GM18873 (cell line): ENCODE data around the gene ASIC1.

Source experiments
- ATAC-seq: cut with Tn5 transposase; IDR thresholded peaks from one replicate; pipeline ENCODE4 v1.9.1; 2021; ENCODE audit warnings: mild to moderate bottlenecking, moderate library complexity, moderate number of reproducible peaks; ENCODE audit not compliant: unreplicated experiment, low FRiP score

ASIC1 gene

DNA sequence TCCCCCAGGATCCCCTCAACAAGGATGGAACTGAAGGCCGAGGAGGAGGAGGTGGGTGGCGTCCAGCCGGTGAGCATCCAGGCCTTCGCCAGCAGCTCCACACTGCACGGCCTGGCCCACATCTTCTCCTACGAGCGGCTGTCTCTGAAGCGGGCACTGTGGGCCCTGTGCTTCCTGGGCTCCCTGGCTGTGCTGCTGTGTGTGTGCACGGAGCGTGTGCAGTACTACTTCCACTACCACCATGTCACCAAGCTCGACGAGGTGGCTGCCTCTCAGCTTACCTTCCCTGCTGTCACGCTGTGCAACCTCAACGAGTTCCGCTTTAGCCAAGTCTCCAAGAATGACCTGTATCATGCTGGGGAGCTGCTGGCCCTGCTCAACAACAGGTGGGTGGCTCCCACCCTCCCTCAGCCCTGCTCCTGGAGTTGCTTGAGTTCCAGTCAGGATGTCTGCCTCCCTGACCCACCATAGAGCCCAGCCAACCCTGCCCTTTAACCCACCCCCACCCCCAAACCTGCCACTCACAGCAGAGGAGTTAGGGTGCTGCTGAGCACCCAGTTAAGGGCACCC is 1.4 kb downstream of the ASIC1 start:
- no peak for ATAC-seq

DNA sequence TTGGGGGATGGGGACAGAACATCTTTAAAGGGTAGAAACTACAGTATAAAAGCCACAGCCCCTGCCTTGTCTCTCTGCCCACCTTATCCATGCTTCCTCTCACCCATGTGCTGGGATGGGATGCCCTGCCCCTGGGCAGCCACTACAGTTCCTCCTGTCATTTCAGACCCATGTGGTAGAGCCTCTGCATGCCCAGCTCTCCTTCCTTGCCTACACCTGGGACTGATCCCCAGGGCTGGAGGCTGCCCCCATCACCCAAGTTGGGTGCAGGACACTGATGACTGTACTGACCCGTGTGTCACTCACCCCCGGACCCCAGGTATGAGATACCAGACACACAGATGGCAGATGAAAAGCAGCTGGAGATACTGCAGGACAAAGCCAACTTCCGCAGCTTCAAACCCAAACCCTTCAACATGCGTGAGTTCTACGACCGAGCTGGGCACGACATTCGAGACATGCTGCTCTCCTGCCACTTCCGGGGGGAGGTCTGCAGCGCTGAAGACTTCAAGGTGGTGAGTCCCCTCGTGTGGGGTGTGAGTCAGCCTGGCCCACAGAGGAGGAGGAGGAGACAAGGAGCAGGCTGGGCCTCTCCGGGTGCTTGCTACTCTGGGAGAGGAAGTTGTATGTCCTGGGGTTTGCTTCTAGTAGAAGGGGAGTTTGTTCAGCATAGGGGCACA is 2.2 kb downstream of the ASIC1 start:
- ATAC-seq, result no peak

DNA sequence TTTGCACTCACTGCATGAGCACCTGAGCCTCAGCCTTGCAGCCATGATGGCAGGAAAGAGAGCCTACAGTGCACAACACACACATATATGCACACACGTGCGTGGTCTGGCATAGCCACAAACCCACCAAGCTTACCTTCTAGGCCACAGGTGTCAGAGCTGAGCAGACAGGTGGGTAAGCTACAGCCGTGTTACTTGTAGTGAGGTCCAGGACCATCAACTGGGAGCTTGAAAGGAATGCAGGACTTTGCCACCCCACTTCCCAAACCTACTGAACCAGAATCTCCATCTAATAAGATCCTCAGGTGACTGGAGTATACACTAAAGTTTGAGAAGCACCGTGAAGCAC is 2.7 kb downstream of the ASIC1 start:
- no peak for ATAC-seq

DNA sequence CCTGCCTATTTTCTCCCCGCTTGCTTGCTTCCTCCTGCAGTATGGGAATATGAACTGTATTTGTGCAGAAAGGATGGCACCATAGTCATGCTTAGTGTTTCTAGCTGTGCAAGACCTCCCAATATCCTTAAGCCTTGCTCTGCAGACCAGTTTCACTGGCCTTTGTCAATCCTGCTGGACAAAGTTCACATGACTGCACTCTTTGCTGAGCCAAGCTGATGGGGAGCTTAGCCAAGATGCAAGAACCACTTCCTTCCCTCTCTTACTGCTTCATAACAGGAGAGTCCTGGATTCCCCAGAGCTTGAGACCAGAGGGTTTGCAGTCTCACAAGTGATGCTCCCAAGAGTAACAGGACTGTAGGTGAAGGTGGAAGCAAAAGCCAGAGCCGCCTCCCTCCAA is 3.8 kb downstream of the ASIC1 start:
- no peak for ATAC-seq

DNA sequence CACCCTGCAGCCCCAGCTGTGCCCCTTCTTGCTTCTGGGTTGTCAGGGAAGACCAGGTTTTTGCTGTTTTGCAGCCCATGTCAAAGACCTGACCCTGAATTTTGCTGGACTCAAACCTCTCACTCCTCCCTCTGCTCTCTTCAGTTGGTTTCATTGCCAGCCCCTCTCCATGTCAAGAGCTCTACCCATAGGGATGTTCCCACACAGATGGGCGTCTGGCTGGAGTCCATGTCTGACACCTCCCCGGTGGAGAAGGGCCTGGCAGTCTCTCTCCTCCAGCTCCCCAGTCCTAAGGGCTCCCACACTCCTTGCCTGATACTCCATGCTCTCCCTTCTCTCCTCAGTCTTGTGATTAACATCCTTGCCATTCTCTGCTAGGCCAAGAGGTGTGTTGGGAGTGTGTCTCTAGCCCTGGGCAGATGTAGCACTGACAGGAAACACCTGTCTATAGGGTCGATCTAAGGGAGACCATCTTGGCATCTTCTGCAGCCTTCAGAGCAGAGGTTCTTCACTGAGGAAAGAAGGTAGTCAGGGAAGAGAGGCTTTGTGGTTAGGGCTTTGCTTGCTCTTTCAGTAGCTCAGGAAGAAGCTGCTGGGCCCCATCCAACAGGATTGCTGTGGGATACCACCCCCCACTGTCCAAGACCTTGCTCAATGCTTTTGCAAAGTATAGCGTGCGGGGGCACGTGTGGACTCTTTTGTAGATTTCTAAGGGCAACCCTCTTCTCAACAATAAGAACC is 4.7 kb downstream of the ASIC1 start:
- ATAC-seq, result no peak

DNA sequence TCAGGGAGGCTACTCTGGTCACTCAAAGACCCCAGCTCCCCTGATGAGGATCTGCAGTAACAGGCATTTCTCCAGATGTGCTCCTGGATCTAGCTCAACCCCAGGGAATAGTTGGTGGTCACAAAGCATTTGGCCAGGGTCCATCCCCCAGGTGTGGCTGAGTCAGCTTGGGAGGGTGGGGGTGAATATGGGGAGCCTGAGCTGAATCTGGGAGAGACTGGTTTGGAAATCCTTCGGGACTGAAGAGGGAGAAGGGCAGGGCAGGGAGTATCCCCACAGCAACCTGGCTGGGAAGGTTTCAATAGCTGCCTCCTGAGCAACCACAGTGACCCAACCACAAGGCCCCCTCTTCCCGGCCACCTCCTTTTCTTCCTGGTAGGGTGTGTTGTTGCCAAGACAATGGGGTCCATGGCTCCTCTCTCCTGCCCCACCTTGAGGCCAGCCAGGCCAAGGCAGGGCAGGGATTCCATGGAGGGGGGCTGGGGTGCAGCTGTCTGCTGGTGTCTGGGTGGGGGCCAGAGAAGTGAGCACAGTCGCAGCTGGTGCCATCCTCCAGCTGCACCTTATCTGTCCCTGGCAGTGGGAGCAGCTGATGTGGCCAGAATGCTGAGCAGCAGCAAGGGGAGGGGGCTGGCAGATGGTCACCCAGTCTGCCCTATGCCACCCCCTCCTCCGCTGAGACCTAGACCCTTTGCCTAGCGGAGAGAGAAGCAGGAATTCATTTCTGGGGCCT is 5.5 kb downstream of the ASIC1 start:
- ATAC-seq, result no peak

DNA sequence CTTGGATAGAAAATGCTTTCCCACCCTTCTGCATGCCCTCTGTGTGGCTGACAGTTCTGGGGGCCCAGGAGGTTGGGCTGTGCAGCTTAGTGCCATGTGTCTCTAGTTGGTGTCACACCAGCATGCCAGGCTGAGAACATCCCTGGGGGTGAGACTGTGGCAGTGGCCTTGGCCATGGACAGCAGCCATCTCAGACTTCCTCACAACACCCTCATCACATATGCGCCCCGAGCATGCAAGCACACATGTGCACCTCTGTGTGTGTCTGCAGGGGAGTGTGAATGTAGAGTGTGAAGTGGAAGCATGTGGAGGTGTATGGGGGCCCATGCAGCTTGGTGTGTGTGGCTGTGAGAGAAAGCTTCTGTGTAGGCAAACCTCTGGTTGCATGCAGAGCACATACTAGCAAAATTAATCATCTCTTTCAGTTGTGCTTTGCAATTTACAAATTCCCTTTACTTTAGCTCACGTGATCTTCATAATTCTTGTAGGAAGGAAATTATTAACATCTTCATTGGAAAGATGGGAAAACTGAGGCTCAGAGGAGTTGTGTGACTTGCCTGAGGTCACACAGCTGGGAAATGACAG is 8.4 kb downstream of the ASIC1 start:
- ATAC-seq, result no peak

DNA sequence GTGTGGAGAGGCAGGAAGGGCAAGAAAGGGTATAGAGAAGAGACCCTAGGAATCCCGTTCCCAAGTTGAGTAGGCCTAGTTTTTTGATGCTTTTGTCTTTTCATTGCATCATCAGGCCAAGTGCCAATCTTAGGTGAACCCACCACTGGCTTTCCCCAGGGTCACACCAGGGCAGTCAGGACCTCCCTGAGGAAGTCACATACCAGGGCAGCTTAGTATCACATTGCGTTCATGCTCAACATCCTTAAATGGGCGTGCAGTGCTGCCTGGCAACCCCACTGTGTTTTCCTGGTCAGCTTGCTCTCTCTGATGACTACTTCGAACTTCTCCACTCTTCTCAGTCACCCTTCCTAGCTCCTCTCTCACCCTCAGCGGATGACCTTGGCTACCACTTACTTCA is 9.0 kb downstream of the ASIC1 start:
- no peak for ATAC-seq

DNA sequence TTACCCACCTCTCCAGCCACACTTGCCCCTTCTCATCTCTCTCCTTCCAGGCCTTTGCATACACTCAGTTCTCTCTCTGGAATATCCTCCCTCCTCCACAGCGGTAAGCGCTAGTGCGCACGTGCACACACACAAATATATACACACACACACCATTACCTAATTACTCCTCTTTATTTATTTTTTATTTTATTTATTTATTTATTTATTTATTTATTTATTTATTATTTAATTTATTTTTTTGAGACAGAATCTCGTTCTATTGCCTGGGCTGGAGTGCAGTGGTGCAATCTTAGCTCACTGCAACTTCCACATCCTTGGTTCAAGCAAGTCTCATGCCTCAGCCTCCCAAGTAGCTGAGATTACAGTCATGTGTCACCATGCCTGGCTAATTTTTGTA is 11.7 kb downstream of the ASIC1 start:
- no peak for ATAC-seq

DNA sequence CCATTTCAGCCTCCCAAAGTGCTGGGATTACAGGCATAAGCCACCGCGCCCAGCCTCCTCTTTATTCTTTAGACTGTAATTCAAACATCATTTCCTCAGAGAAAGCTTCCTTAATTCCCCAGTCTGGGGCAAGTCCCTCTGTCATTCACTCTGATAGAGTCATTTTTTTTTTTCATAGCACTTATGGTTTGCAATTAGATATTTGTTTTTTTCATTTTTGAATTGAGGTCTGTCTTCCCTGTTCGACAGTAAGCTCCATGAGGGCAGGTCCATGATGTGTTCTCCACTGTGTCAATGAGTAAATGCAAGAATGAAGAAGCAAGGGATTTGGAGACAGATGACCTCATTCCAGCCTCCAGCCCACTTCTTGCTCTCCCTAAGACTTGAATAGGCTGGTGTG is 12.1 kb downstream of the ASIC1 start:
- no peak for ATAC-seq

DNA sequence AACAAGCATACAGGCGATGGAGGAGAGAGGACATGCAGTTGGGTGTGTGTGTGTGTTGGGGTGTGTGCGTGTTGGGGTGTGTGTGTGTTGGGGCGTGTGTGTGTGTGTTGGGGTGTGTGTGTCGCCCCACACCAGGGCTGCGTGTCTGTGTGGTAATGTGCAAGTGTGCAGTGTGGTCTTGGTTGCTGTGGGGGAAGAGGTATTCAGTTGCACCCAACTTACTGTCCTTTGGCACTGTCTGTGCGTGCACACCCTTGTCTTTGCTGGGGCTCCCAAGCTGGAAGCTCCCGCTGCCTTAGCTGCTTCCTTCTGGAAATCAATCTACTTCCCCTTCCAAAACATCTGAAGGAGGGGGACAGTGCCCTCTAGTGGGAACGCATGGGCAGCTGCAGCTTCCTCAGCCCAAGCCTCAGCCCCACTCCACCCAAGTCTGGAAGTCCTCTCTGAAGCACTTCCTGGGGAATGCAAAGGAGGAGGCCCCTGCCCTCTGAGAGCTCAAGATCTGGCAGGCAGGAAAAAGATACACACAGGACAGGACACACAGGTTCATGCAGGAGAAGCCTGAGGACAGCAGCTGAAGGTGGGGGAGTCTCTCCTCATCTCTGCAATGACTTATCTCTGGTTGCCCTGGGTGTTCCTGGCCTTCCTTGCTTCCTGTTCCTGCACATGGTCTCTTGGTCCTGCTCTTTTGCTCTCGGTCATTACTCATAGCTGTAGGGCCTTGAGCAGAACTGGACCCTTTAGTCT is 13.1 kb downstream of the ASIC1 start:
- ATAC-seq, result no peak

DNA sequence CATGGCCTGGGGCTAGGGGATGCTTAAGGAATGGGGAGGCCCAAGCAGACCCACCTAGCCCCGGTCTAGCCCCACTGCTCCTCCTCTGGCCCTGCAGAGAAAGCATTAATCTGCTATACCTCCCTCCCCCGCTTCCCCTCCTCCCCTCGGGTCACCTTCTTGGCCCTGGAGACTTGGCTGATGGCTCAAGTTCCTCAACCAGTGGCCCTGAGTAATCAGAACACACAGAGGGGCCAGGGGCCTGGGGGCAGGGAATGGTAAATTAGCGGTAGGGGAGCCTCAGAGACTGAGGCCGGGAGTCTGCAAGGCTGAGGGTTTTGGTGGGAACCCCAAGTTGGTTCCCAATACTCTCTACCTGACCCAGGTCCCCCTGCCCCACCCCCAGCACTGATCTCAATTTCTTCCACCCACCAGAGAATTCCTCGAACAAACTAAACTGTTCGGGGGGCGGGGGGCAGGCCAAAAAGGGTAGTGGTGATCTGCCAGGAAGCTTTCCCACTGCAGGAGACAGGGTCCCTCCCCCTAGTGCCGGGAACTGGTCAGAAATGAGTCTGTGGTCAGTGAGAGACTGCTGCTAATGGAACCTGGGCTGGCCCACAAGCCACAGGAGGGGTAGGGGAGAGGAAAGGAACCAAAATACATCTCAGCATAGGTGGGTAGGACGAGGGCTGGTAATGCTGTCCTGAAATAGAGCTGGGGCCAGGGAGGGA is 15.0 kb downstream of the ASIC1 start:
- no peak for ATAC-seq

DNA sequence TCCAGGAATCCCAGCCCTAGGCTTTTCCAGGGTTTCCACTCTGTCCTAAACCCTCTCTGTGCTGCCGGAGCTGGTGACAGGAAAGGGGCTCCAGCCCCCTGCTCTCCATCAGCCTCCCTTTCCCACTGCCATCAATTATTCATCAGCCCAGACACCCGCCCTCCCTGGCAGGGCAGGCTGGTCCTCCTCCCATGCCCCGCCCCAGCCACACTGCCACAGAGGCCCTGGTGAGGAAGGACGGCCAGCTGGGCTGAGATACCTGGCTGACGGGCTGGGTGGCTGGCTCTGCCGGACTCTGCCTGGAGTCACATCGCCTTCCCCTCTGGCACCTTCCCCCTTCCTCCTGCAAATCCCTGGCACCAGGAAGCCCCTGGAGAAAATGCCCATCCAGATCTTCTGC is 15.8 kb downstream of the ASIC1 start:
- no peak for ATAC-seq

DNA sequence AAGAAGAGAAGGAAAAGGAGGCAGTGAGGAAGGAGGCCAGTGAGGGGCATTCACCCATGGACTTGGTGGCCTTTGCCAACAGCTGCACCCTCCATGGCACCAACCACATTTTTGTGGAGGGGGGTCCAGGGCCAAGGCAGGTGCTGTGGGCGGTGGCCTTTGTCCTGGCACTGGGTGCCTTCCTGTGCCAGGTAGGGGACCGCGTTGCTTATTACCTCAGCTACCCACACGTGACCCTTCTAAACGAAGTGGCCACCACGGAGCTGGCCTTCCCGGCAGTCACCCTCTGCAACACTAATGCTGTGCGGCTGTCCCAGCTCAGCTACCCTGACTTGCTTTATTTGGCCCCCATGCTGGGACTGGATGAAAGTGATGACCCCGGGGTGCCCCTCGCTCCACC is 16.3 kb downstream of the ASIC1 start:
- ATAC-seq, result no peak

DNA sequence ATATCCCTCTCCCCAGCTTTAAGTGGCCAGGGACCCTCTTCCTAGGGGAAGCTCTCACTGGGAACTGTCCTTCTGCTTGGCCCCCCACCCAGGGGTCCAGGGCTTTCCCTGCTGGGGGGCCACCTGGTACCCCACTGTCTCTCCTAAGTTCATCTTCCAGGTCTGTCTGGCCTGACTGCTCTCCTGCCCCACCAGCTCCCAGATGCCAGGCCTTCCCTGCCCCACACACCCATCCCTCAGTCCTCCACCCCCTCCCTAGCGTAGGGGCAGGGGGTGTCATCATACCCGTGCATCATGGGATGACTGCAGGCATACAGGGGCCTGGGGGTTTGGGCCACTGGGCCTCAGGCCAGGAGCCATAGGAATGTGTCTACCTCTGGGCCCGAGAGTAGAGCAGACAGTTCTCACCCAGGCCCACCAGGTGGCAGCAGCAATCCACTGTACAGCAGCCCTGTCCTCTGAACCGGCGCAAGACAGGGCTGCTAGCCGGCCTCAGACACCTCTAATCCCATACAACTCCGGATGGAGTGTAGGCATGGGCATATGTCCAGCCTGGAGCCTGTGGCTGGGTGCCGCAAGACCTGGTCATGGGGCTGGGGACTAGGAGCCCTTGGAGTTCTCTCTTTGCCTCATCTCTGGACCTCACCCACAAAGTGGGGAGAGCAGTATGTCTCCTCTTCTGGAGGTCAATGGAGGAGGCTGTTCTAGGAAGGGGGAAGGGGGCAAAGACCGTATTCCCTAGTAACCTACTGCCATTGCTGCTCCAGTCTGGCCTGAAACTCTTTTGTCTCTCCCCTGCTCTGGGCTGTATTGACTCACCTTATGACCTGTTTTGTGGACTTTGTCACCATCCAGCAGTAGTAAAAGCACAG is 17.8 kb downstream of the ASIC1 start:
- peak; percentile 54 for ATAC-seq

DNA sequence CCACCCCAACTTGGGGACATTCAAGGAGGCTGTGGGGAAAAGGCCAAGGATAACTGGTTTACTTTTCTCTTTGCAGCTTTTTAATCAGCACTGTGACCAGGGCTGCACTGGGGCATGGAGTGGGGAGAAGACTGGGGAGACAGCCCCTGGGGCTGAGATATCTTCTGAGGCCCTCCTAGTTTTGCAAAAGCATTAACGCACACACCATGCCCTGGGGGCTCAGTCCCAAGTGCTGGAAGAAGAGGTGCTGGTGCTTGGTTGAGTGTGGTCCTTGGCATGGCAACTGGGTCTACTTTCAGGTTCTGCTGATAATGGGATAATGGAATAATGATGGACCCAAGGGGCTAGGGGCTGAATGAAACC is 18.4 kb downstream of the ASIC1 start:
- ATAC-seq, result no peak

DNA sequence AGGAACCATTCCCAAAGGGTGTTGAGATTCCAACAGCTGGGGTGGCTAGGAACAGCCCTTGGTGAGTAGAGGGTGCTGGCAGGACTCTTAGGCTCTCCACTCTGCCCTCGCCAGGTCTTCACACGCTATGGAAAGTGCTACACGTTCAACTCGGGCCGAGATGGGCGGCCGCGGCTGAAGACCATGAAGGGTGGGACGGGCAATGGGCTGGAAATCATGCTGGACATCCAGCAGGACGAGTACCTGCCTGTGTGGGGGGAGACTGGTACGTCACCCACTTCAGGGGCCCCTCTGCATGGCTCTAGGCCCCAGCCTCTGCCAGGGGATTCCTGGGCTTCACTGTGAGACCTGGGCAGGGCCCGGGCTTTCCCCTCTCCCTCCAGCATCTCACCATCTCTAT is 19.7 kb downstream of the ASIC1 start:
- ATAC-seq, result no peak

DNA sequence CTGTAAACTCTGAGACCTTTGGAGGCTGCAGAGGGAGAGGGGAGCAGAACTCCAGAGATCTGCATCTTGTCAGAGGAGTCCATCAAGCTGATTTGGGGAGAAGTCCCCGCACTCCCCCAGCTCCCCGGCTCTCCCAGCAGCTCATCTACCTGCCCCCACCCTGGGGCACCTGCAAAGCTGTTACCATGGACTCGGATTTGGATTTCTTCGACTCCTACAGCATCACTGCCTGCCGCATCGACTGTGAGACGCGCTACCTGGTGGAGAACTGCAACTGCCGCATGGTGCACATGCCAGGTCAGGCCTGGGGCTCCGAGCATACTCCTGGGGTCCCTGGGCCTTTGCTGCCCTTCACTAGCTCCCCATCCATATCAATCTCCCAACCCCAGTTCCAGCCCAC is 20.9 kb downstream of the ASIC1 start:
- ATAC-seq, result no peak

DNA sequence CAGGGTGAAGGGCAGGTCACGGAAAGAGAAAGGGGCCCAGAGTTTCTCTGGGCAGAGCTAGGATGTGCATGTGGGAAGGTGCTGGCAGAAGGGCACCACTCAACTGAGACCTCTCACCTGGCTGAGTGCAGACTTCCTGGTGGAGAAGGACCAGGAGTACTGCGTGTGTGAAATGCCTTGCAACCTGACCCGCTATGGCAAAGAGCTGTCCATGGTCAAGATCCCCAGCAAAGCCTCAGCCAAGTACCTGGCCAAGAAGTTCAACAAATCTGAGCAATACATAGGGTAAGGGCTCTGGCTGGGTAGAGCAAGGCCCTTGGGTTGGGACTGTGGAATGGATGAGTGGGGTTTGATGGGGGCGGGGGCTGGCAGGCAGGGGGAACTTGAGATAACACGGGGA is 22.4 kb downstream of the ASIC1 start:
- no peak for ATAC-seq
